ENCODE results near the gene ATP2B2. TPM values are rescaled to one million over a fixed set of nuclear protein-coding genes. Genes with fewer than 3 reads are reported as not detected.

ATP2B2 gene
- total RNA-seq, 8 experiments from 2014 or later = 0.04 to 3.5 (median 0.73) TPM

DNA sequence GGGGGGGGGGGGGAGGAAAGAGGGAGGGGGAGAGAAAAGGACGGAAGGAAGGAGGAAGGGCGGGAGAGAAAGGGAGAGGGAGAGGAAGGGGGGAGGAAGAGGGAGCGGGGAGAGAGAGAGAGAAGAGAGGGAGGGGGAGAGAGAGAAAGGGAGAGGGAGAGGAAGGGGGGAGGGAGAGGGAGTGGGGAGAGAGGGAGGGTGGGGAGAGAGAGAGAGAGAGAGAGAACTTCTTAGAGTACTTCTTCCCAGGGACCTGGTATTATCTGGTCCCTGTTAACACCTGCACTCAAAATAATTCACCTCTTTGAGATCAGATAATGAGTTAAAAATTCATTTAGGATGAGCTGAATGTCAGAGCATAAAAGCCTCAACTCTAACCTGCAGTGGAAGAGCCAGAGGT lies 185.6 kb downstream of the ATP2B2 start:
- no peak for ATAC-seq (replicated peaks in 6 of 8)
- H3K4me3 ChIP-seq = peak overlapping the region; percentile 78 to 98 (median 96)
- in situ Hi-C loops (cut with MboI; ENCODE audit: low pct_unique_long_range_greater_than_20kb in 2 of 9, low sequenced_read_pairs in 9 of 9, unreplicated experiment in 9 of 9) = no loop called here
- peaks cover 4 to 5% of the 10 kb centered on the region in 2 donors for H3K4me1 ChIP-seq (replicated peaks in 1 of 2)
- no CpG with 5 or more reads among the region's 3 CpGs for WGBS, 10 experiments
- H3K27ac ChIP-seq = peak overlapping the region; percentile 97 to 99

- peak overlapping the region in 3 of 5 donors; percentile 13 to 27 (median 25) for H3K4me3 ChIP-seq
- 0 to 90% (median 54%) methylated on average over 1 to 6 of the region's 6 CpGs for WGBS, 10 experiments
- H3K27ac ChIP-seq = no peak overlapping the region
- peaks cover 4 to 5% of the 10 kb centered on the region in 2 donors for H3K4me1 ChIP-seq (replicated peaks in 1 of 2)
- in situ Hi-C loops (cut with MboI; ENCODE audit: low pct_unique_long_range_greater_than_20kb in 2 of 9, low sequenced_read_pairs in 9 of 9, unreplicated experiment in 9 of 9) = no loop called here
- ATAC-seq (replicated peaks in 6 of 8) = no peak
Measured at GRCh38 chr3:10319251-10319650, 186.1 kb downstream of the ATP2B2 start.

GRCh38 chr3:10317961-10318350 lies 187.4 kb downstream of the ATP2B2 start:
- 73 to 100% (median 92%) methylated on average over 2 to 3 of the region's 3 CpGs; no CpG with 5 or more reads in 4 of the 10 experiments for WGBS, 10 experiments
- Histone ChIP-seq H3K4me1 (replicated peaks in 1 of 2) (peaks cover 4 to 5% of the 10 kb centered on the region in 2 donors), H3K4me3 (no peak overlapping the region), H3K27ac (no peak overlapping the region)
- in situ Hi-C loops (cut with MboI; ENCODE audit: low pct_unique_long_range_greater_than_20kb in 2 of 9, low sequenced_read_pairs in 9 of 9, unreplicated experiment in 9 of 9) = no loop called here
- ATAC-seq (replicated peaks in 6 of 8) = no peak

DNA sequence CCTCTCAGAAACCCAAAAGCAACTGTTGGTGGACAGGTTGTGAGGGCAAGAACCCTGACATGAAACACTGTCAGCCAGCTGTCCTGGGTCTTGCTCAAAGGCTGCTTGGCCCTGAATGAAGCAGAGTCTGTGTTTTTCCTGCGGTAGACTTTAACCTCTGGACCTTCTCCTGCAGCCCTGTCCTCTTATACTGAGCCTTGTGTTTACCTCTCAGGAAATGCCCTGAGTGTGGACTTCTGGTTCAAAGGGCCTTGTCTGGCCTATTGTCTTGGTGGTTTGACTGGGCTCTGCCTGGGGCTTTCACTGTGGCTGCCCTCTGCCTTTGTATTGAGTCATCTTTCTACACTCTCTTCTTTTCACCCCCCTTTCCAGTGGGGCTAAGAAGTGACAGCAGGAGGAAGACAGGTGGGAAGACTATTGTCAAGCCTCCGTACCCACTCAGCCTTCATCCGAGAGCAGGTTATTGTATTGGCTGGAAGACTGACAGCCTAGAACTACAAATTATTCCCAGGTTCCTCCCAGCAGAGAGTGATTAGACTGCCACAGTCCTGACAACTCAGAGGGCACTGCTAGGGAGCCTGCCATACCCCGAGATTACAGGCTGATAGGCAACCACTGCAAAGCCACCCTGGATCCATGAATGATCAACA lies 187.9 kb downstream of the ATP2B2 start:
- Histone ChIP-seq H3K27ac (no peak overlapping the region), H3K4me1 (replicated peaks in 1 of 2) (peaks cover 4 to 5% of the 10 kb centered on the region in 2 donors), H3K4me3 (no peak overlapping the region)
- no peak for ATAC-seq (replicated peaks in 6 of 8)
- in situ Hi-C loops (cut with MboI; ENCODE audit: low pct_unique_long_range_greater_than_20kb in 2 of 9, low sequenced_read_pairs in 9 of 9, unreplicated experiment in 9 of 9) = no loop called here
- 60 to 100% (median 96%) methylated on average over 1 to 2 of the region's 4 CpGs; no CpG with 5 or more reads in 4 of the 10 experiments for WGBS, 10 experiments

GRCh38 chr3:10315771-10316344 lies 189.5 kb downstream of the ATP2B2 start:
- no peak for ATAC-seq (replicated peaks in 6 of 8)
- Histone ChIP-seq H3K4me1 (replicated peaks in 1 of 2) (peaks cover 4 to 5% of the 10 kb centered on the region in 2 donors), H3K27ac (no peak overlapping the region), H3K4me3 (no peak overlapping the region)
- in situ Hi-C loops (cut with MboI; ENCODE audit: low pct_unique_long_range_greater_than_20kb in 2 of 9, low sequenced_read_pairs in 9 of 9, unreplicated experiment in 9 of 9) = no loop called here
- WGBS, 10 experiments = 72 to 100% (median 92%) methylated on average over 1 to 2 of the region's 4 CpGs; no CpG with 5 or more reads in 6 of the 10 experiments

GRCh38 chr3:10315101-10315500 lies 190.3 kb downstream of the ATP2B2 start:
- WGBS, 10 experiments = 70 to 96% (median 87%) methylated on average over 2 to 5 of the region's 14 CpGs; no CpG with 5 or more reads in 7 of the 10 experiments
- in situ Hi-C loops (cut with MboI; ENCODE audit: low pct_unique_long_range_greater_than_20kb in 2 of 9, low sequenced_read_pairs in 9 of 9, unreplicated experiment in 9 of 9) = no loop called here
- Histone ChIP-seq H3K27ac (no peak overlapping the region), H3K4me1 (replicated peaks in 1 of 2) (peaks cover 4 to 5% of the 10 kb centered on the region in 2 donors), H3K4me3 (no peak overlapping the region)
- no peak for ATAC-seq (replicated peaks in 6 of 8)

DNA sequence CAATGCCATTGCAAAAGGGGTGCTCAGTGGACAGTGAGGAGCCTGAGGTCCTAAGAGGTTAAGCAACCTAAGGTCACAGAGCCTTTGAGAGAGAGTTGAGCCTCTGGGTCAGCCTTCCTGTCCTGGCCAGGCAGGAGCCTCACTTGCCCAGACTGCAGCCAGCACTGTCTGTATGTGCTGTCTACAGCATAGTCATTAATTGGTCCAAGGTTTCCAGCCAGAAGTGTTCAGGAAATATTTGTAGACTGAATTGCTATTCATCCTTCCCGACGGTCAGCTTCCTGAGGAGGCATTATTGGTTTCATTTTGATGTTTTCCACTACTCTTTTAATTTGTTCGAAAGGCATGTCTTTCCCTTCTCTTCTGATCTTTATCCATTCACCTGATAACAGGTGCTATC lies 192.5 kb downstream of the ATP2B2 start:
- no peaks in the 10 kb centered on the region for H3K4me1 ChIP-seq (replicated peaks in 1 of 2)
- H3K27ac ChIP-seq = no peak overlapping the region
- no peak for ATAC-seq (replicated peaks in 6 of 8)
- H3K4me3 ChIP-seq = no peak overlapping the region
- in situ Hi-C loops (cut with MboI; ENCODE audit: low pct_unique_long_range_greater_than_20kb in 2 of 9, low sequenced_read_pairs in 9 of 9, unreplicated experiment in 9 of 9) = no loop called here
- 50 to 100% (median 89%) methylated on average over 1 to 3 of the region's 3 CpGs; no CpG with 5 or more reads in 2 of the 10 experiments for WGBS, 10 experiments

DNA sequence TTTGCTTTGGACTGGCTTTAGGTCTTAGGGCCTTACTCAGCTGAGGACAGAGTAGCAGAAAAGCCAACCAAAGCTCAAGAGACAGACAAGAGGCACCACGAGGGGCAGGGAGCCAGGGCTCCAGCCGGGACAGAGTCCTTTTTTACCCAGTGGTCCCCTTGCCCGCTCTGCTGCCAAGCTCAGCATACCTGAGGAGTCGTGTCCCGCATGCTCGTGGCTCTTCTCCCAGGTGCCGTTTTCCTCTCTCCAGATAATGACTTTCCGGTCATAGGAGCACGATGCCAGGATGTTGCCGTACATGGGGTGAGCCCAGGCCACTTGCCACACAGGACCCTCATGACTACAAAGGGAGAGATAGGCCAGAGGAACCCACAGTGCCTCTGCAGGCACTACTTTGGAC lies 193.0 kb downstream of the ATP2B2 start:
- Histone ChIP-seq H3K4me3 (no peak overlapping the region), H3K27ac (no peak overlapping the region), H3K4me1 (replicated peaks in 1 of 2) (no peaks in the 10 kb centered on the region)
- in situ Hi-C loops (cut with MboI; ENCODE audit: low pct_unique_long_range_greater_than_20kb in 2 of 9, low sequenced_read_pairs in 9 of 9, unreplicated experiment in 9 of 9) = no loop called here
- no peak for ATAC-seq (replicated peaks in 6 of 8)
- WGBS, 10 experiments = 86 to 100% (median 92%) methylated on average over 1 to 9 of the region's 10 CpGs; no CpG with 5 or more reads in 5 of the 10 experiments

GRCh38 chr3:10311710-10312109 lies 193.7 kb downstream of the ATP2B2 start:
- H3K27ac ChIP-seq = no peak overlapping the region
- no peaks in the 10 kb centered on the region for H3K4me1 ChIP-seq (replicated peaks in 1 of 2)
- in situ Hi-C loops (cut with MboI; ENCODE audit: low pct_unique_long_range_greater_than_20kb in 2 of 9, low sequenced_read_pairs in 9 of 9, unreplicated experiment in 9 of 9) = no loop called here
- peak in 3 of 8 experiments; percentile 15 to 30 (median 23) for ATAC-seq (replicated peaks in 6 of 8)
- WGBS, 10 experiments = 40 to 98% (median 86%) methylated on average over 1 to 8 of the region's 13 CpGs; no CpG with 5 or more reads in 4 of the 10 experiments
- H3K4me3 ChIP-seq = no peak overlapping the region

DNA sequence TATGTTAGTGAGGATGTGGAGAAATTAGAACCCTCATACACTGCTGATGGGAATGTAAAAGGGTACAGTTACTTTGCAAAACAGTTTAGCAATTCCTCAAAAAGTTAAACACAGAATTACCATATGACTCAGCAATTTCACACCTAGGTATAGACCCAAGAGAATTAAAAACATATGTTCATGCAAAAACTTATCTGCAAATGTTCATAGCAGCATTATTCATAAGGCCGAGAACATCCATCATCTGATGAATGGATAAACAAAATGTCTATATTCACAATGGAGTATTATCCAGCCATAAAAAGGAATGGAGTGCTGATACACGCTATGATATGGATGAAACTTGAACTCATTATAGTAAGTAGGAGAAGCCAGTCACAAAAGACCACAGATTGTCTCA lies 194.8 kb downstream of the ATP2B2 start:
- ATAC-seq (replicated peaks in 6 of 8) = peak in 3 of 8 experiments; percentile 83 to 88 (median 84)
- in situ Hi-C loops (cut with MboI; ENCODE audit: low pct_unique_long_range_greater_than_20kb in 2 of 9, low sequenced_read_pairs in 9 of 9, unreplicated experiment in 9 of 9) = no loop called here
- Histone ChIP-seq H3K4me3 (no peak overlapping the region), H3K27ac (no peak overlapping the region), H3K4me1 (replicated peaks in 1 of 2) (no peaks in the 10 kb centered on the region)
- WGBS, 10 experiments = 0 to 100% (median 53%) methylated on average over 1 to 2 of the region's 2 CpGs; no CpG with 5 or more reads in 2 of the 10 experiments

DNA sequence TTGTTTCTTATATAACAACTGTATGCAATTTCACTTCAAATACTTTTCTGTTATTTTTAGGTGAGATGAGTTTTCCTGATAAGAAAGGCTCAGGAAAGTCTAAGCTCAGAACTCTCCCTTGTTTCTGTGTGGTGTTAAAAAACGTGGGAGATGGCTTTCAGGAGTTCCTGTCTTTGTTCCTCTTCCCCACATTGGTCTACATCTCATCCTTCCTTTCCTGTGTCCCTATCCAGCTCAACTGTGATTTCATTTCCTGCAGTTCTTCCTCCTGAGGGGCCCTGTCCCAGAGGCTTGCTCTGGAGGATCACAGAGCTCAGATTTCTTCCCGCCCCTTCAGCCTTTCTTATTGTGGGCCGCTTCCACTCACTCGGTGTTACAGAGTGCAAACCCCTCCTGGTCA lies 195.7 kb downstream of the ATP2B2 start:
- Histone ChIP-seq H3K4me3 (no peak overlapping the region), H3K27ac (no peak overlapping the region), H3K4me1 (replicated peaks in 1 of 2) (no peaks in the 10 kb centered on the region)
- peak in 1 of 8 experiments; percentile 19 for ATAC-seq (replicated peaks in 6 of 8)
- in situ Hi-C loops (cut with MboI; ENCODE audit: low pct_unique_long_range_greater_than_20kb in 2 of 9, low sequenced_read_pairs in 9 of 9, unreplicated experiment in 9 of 9) = no loop called here
- 42 to 83% (median 64%) methylated on average over 3 to 4 of the region's 4 CpGs; no CpG with 5 or more reads in 3 of the 10 experiments for WGBS, 10 experiments

DNA sequence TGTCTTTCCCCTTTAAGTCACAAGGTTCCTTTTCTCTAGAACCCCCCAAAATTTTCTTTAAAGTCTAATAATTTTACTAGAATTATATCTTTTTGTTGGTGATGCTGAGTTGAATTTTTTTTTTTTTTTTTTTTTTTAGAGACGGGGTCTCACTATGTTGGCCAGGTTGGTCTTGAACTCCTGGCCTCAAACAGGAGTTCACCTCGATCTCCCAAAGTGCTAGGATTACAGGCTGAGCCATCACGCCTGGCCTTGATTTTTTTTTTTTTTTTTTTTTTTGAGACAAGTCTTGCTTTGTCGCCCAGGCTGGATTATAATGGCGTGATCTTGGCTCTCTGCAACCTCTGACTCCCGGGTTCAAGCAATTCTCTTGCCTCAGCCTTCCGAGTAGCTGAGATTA lies 196.7 kb downstream of the ATP2B2 start:
- Histone ChIP-seq H3K27ac (no peak overlapping the region), H3K4me3 (no peak overlapping the region), H3K4me1 (replicated peaks in 1 of 2) (no peaks in the 10 kb centered on the region)
- WGBS, 10 experiments = 90 to 100% (median 100%) methylated on average over 1 to 6 of the region's 7 CpGs; no CpG with 5 or more reads in 1 of the 10 experiments
- ATAC-seq (replicated peaks in 6 of 8) = no peak
- in situ Hi-C loops (cut with MboI; ENCODE audit: low pct_unique_long_range_greater_than_20kb in 2 of 9, low sequenced_read_pairs in 9 of 9, unreplicated experiment in 9 of 9) = no loop called here

- Histone ChIP-seq H3K4me3 (no peak overlapping the region), H3K27ac (no peak overlapping the region), H3K4me1 (replicated peaks in 1 of 2) (no peaks in the 10 kb centered on the region)
- no peak for ATAC-seq (replicated peaks in 6 of 8)
- in situ Hi-C loops (cut with MboI; ENCODE audit: low pct_unique_long_range_greater_than_20kb in 2 of 9, low sequenced_read_pairs in 9 of 9, unreplicated experiment in 9 of 9) = no loop called here
- WGBS, 10 experiments = 50 to 100% (median 91%) methylated on average over 1 to 3 of the region's 3 CpGs; no CpG with 5 or more reads in 1 of the 10 experiments
Measured at GRCh38 chr3:10306156-10306555, 199.2 kb downstream of the ATP2B2 start.
